Amniotic epithelial cell (primary cell): Measurements from ENCODE around the gene ZSWIM5.
"Not testable (repeated sequence)": the region's sequence is repeated elsewhere in the genome, so short reads cannot be mapped to it uniquely, and the experiment has no call there.

Experiments used
- DNase-seq: peaks from one replicate; pipeline ENCODE4 v3.0.0-alpha.2; 2010; ENCODE audit warnings: low read depth

Gene ZSWIM5

DNA sequence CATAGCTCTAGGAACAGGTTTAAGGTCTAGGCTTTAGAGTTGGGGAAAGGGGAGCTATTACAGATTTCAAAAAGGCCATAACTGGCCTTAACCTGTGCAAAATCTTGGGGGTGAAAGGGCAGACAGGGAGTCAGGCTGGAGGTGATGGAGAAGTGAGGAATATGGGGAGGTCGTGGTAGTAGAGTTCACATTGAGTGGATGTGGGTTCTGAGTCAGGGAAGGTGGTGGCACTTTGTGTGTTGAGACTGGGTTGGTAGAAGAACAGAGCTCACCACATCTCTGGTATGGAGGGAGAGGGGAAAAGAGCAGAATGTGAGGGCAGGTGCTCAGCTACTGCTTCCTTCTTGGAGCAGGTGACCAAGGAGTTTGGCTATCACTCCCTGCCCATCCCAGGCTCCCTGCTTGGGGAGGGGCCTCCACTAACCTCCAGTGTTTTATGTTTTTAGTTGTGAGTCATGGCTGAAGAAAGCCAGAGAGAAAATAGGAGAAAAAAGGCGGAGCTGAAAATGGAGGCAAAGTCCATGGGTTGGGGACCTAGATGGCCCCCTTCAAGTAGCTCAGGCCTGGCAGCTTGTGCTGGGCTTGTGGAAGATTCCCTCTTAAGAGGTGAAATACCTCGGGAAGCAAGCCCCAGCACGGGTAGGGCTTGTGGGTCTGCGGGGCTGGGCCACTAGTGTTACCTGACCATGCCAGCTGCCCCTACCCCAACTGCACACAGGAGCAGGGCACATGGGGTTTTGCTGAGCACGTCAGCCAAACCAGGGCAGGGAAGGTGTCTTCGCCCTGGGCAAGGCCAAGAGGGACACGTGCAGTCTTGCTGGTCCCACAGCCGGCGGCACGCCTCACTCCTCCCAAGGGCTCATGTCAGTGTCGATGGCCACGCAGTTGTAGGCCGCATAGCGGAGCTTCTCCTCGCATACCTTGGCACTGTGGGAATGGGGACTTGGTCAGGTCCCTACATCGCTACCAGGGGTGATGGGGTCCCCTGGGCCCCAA, 203.5 kb downstream of the ZSWIM5 start:
- DNase-seq: no peak

DNA sequence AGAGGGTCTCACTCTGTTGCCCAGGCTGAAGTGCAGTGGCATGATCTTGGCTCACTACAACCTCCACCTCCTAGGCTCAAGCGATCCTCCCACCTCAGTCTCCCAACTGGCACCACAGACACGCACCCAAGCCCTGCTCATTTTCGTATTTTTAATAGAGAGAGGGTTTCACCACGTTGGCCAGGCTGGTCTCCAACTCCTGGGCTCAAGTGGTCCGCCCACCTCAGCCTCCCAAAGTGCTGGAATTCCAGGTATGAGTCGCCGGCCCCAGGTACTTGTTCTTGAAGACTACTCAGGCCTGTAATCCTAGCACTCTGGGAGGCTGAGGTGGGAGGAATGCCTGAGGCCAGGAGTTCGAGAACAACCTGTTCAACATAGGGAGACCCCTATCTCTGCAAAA, 204.8 kb downstream of the ZSWIM5 start:
- DNase-seq: not testable (repeated sequence)

DNA sequence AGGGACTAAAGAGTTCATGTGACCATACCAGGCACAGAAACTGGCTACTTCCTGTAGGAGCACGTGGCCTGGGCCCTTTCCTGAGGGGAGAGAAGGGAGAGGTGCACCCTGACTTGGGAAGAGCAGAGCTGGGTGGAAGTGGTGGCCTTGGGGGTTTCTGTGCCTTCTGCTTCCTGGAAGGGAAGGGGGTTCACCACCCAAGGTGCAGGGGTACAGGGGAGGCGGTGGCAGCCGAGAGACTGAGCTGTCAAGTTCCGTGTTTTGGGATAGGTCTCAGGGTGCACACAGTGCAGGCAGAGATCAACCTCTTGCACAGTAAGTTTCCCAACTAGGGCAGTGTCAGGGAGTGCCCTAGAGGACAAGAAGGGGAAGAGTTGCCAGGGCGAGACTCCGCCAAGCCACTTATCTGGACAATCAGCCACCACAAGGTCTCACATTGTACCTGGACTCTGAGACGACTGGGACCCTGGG, 205.4 kb downstream of the ZSWIM5 start:
- DNase-seq: no peak

DNA sequence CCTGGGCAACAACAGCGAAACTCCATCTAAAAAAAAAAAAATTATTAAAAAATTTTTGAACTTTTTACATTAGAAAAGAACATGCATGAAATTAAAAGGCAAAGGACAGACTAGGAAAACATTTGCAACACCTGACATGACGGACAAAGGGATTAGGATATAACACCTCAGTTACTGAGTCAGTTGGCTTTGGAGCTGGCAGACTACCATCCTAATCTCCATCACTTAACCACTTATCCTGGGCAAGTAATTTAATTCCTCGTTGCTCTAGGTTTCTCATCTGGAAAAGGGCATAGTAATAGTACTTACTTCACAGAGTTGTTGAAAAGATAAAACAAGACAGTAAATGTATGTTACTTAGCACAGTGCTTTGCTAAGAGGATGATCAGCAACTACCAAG, 207.2 kb downstream of the ZSWIM5 start:
- DNase-seq: no peak

DNA sequence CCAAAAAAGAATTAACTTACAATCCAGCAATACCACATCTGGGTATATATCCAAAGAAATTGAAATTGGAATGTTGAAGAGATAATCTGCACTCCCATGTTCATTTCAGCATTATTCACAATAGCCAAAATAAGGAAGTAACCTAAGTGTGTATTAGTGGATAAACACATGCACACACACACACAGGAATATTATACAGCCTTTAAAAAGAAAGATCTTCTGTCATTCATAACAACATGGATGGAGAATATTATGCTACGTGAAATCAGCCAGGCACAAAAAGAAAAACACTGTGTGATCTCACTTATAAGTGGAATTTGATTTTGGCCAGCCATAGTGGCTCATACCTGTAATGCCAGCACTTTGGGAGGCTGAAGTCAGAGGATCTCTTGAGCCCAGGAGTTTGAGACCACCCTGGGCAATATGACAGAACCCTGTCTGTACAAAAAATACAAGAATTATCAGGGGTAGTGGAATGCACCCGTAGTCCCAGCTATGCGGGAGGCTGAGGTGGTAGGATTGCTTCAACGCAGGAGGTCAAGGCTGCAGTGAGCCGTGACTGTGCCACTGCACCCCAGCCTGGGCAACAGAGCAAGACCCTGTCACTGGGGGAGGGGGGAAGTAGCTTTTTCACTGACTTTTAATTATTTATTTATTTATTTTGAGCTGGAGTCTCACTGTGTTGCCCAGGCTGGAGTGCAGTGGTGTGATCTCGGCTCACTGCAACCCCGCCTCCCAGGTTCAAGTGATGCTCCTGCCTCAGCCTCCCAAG, 210.8 kb downstream of the ZSWIM5 start:
- no peak for DNase-seq

DNA sequence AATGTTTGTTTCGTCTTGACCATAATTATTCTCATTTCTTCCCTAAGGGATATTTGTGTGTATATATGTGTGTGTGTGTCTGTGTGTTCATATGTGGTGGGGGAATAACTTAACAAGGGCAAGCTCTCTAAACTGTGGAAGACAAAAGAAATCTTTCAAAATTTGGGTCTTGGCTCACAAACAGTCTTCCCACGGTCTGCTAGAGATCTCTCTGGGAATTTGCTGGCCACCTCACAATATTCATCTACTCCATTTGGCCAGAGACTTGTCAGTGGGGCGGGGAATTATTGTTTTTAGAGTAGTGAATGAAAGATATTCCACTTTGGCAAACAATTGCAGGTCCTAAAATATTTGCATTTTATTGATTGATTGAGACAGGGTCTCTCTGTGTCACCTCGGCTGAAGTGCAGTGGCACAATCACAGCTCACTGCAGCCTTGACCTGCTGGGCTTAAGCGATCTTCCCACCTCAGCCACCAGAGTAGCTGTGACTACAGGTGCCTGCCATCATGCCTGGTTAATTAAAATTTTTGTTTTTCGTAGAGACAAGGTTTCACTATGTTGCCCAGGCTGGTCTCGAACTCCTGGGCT, 212.0 kb downstream of the ZSWIM5 start:
- DNase-seq: no peak

DNA sequence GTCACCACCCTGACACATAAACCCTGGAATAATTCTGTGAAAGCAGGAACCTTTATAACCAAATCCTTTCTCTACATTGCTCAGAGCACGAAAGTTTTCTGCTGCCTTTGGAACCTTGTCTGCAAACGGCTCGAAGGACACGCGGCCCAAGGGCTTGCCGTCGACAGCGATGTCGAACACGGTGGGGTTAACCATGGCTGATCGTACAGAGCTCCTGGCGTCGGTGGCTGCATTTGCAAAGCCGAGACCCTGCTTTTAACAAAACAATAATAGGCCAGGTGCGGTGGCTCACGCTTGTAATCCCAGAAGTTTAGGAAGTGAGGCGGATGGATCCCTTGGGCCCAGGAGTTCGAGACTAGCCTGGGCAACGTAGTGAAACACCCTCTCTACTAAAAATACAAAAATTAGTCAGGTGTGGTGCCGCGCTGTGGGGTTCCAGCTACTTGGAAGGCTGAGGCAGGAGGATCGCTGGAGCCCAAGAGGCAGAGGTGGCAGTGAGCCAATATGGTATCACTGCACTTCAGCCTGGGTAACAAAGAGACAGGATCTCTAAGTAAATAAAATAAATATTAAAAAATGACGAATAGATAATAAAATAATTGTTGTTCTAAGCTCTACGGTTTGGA, 217.8 kb downstream of the ZSWIM5 start:
- no peak for DNase-seq

DNA sequence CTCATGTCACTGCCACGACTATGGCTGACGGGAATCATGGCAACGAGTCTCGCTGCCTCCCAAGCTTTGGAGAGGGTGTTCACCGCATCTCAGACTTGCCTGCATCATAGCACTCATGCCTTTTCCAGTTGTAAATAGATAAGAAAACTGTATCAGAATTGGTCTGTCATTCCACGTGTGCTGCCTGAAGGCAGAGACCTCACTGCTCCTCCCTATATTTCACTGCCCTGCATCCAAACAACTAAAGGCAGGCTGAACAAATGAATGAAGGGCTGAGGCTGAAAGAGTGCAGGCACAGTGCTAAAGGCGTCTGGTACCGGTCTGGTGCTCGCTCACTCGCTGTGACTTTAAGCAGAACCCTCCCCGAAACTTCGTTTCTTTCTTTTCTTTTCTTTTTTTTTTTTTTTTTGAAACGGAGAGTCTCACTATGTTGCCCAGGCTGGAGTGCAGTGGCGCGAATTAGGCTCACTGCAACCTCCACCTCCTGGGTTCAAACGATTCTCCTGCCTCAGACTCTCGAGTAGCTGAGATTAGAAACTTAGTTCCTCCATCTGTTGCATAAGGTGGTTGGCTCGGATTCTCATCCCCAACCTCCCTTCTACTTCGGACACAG, 220.6 kb downstream of the ZSWIM5 start:
- peak; percentile 21 for DNase-seq

DNA sequence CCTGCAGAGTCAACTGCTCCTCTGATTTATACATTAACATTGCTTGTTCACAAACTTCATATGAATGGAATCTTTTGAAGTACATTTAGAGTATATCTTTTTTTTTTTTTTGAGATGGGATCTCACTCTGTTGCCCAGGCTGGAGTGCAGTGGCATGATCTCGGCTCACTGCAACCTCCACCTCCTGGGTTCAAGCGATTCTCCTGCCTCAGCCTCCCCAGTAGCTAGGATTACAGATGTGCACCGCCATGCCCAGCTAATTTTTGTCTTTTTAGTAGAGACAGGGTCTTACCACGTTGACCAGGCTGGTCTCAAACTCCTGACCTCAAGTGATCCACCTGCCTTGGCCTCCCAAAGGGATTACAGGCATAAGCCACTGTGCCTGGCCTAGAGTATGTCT, 229.0 kb downstream of the ZSWIM5 start:
- not testable (repeated sequence) for DNase-seq

DNA sequence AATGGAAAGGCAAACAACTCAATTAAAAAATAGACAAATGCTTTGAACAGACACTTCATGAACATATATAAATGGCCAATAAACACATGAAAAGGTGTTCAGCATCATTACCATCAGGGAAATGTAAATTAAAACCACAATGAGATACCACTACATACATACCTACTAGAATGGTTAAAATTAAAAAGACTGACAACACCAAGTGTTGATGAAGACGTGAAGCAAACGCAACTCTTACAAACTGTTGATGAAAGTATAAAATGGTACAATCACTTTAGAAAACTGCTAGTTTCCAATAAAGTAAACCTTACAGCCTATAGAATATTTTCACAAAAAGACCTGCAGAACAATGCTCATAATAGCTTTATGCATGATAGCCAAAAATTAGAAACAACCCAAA, 230.2 kb downstream of the ZSWIM5 start:
- no peak for DNase-seq

DNA sequence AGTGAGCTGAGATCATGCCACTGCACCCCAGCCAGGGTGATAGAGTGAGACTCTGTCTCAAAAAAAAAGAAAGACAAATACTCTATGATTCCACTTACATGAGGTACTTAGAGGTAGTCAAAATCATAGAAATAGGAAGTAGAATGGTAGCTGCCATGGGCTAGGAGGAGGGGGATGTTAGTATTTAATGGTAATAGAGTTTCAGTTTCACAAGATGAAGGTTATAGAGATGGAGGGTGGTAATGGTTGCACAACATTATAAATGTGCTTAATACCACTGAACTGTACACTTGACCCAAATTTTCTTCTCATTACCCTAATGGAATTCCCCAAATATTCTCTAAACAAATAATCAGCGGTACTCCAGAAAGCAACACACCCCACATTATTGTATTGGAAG, 232.8 kb downstream of the ZSWIM5 start:
- DNase-seq: peak; percentile 2

DNA sequence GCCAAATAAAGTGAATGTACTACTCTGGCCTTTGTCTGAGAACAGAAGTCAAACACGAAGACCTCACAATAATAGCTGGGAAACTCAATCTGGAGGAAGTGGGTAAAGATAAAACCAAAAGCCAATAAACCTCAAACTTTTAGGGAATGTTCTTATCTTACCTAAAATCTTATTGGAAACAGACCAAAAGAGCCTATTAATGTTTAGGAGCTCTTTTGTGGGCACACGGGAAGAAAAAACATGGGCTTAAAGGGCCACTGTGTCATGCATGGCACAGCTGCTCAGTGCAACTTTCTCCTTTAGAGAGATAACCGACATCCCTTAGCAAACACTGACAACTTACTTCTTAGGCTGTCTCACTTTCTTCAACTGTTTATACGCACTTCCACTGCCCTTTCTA, 236.1 kb downstream of the ZSWIM5 start:
- DNase-seq: peak; percentile 83
